Measurements from ENCODE around the gene ARMH1. TPM values are rescaled to one million over a fixed set of nuclear protein-coding genes. Genes with fewer than 3 reads are reported as not detected.

ARMH1 gene
- total RNA-seq, 6 experiments from 2014 or later, result 0.14 to 0.41 (median 0.32) TPM; not detected in 2

DNA sequence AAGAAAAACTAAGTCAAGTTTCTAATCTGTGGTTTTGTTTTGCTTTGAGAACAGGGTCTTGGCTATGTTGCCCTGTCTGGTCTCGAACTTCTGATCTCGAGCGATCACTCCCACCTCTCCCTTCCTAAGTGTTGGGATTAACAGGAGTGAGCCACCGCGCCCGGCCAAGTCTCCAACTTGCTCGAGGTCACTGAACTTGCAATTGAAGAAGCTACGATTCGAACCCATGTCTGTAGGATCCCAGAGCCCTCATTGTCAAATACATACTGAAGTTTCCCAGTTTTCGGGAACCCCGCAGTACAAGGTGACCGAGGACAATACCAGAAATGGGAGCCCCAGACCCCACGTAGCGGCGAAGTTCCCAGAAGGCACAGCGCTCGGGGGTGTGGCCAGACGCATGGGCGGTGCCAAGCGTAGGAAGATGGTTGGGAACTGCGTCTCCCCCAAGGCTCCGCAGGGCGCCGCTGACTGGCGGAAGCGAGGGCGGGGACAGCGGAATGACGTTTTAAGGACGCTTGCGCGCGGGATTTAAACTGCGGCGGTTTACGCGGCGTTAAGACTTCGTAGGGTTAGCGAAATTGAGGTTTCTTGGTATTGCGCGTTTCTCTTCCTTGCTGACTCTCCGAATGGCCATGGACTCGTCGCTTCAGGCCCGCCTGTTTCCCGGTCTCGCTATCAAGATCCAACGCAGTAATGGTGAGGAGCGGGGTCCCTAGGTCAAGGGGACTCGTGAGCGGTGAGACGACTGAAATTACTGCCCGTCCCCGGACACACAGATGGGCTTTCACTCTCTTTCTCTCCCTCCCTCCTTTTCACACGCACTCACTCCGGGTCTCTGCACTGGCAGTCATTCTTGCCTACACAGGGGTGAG is 65.0 kb downstream of the ARMH1 start, which contains the start of gene KIF2C:
KIF2C (plus strand) TSS at position 531 of the 872 bp plus-strand sequence; CDS start at position 627, 96 bp downstream.
- TF ChIP-seq CTCF (IDR thresholded peaks at IDR 0.05), result peak; percentile 26; the same call in 1 of the 2 replicates
- peak; percentile 96 for DNase-seq
- H3K27me3 Mint-ChIP-seq (ENCODE audit: insufficient read depth), result no peaks in the 10 kb centered on the region; the same call in 1 of the 2 replicates
- peak within 1 kb of the TSS; percentile 92 for H3K27ac Mint-ChIP-seq
- peaks cover 32% of the 10 kb centered on the region for H3K4me1 Mint-ChIP-seq (ENCODE audit: low read depth)
- peaks cover 20% of the 10 kb centered on the region; the same call in 1 of the 2 replicates for H3K36me3 Mint-ChIP-seq (ENCODE audit: low read depth)
- no peaks in the 10 kb centered on the region for H3K9me3 Mint-ChIP-seq
- H3K4me3 Mint-ChIP-seq, result peak within 1 kb of the TSS; percentile 98

DNA sequence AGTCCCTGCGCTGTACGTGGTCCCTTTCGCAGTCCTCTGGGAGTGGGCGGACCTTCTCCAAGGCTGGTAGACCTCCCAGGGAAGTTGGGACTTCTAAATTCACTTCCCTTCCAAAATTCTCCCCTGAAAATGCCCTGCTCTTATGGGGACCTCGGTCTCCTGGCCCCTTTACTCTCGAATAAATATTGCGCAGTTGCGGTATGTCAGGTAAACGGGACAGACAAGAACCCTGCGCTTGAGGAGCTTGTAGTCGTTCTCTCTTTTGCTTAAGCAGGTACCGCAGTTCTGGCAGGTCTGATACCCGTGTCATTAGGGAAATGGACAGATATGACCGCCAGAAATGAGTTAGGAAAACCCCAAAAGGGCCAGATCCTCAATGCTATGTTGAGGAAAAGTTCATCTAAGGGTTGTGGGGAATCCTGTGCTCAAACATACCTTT is 65.7 kb downstream of the ARMH1 start:
- Mint-ChIP-seq H3K27ac (peak overlapping the region; percentile 73), H3K27me3 (ENCODE audit: insufficient read depth) (no peaks in the 10 kb centered on the region; the same call in 1 of the 2 replicates), H3K9me3 (no peaks in the 10 kb centered on the region), H3K4me1 (ENCODE audit: low read depth) (peaks cover 32% of the 10 kb centered on the region), H3K36me3 (ENCODE audit: low read depth) (peaks cover 20% of the 10 kb centered on the region; the same call in 1 of the 2 replicates), H3K4me3 (peak overlapping the region; percentile 98)
- DNase-seq, result no peak
- no peak for TF ChIP-seq CTCF (IDR thresholded peaks at IDR 0.05)

DNA sequence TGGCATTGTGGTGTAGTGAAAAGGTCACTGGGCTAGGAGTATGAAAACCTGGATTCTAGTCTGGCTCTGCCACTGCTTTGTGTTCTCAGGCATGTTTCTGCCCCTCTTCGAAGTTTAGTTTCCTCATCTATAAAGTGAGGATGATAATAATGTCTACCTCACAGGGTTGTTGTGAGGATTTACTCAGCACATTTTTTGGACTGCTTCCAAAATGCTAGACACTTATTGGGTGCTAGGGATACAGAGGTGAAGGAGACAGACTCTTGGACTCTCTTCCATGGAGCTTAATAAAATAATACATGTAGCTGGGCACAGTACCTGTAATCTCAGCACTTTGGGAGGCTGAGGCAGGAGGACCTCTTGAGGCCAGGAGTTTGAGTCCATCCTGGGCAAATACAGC is 68.7 kb downstream of the ARMH1 start:
- H3K9me3 Mint-ChIP-seq, result no peaks in the 10 kb centered on the region
- H3K36me3 Mint-ChIP-seq (ENCODE audit: low read depth), result peaks cover 20% of the 10 kb centered on the region; the same call in 1 of the 2 replicates
- H3K4me3 Mint-ChIP-seq, result no peak overlapping the region; the same call in 1 of the 2 replicates
- H3K4me1 Mint-ChIP-seq (ENCODE audit: low read depth), result peaks cover 32% of the 10 kb centered on the region
- DNase-seq, result no peak
- no peak for TF ChIP-seq CTCF (IDR thresholded peaks at IDR 0.05)
- H3K27me3 Mint-ChIP-seq (ENCODE audit: insufficient read depth), result no peaks in the 10 kb centered on the region; the same call in 1 of the 2 replicates
- peak overlapping the region; percentile 53 for H3K27ac Mint-ChIP-seq

- H3K4me3 Mint-ChIP-seq, result no peak overlapping the region
- H3K9me3 Mint-ChIP-seq, result no peaks in the 10 kb centered on the region
- peak; percentile 34; the same call in 1 of the 2 replicates for TF ChIP-seq CTCF (IDR thresholded peaks at IDR 0.05)
- H3K27me3 Mint-ChIP-seq (ENCODE audit: insufficient read depth), result no peaks in the 10 kb centered on the region; the same call in 1 of the 2 replicates
- H3K4me1 Mint-ChIP-seq (ENCODE audit: low read depth), result peaks cover 7% of the 10 kb centered on the region
- H3K36me3 Mint-ChIP-seq (ENCODE audit: low read depth), result peaks cover 6% of the 10 kb centered on the region; the same call in 1 of the 2 replicates
- H3K27ac Mint-ChIP-seq, result no peak overlapping the region
- no peak for DNase-seq
Observed at GRCh38 chr1:44747878-44748277, 73.4 kb downstream of the ARMH1 start.

DNA sequence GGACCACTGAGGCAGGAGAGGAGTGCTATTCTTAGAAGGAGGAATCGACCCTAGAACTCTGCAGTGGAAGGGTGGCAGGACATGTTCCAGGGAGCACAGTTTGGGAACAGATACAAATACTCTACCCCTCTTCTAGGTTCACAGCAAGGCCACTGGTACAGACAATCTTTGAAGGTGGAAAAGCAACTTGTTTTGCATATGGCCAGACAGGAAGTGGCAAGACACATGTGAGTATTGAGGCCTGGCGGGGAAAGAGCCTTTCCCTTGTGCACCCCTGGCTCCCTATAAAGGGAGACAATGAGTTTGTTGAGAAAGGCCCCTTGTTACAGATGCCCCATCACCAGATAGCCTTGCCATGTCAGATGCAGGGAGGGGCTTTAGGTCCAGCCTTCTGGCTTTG is 82.9 kb downstream of the ARMH1 start:
- DNase-seq, result no peak
- peaks cover 16% of the 10 kb centered on the region; the same call in 1 of the 2 replicates for H3K36me3 Mint-ChIP-seq (ENCODE audit: low read depth)
- no peak overlapping the region for H3K27ac Mint-ChIP-seq
- no peaks in the 10 kb centered on the region for H3K4me1 Mint-ChIP-seq (ENCODE audit: low read depth)
- no peak overlapping the region for H3K4me3 Mint-ChIP-seq
- no peak for TF ChIP-seq CTCF (IDR thresholded peaks at IDR 0.05)
- H3K9me3 Mint-ChIP-seq, result no peaks in the 10 kb centered on the region
- H3K27me3 Mint-ChIP-seq (ENCODE audit: insufficient read depth), result no peaks in the 10 kb centered on the region

Data from HFFc6 (cell line).